HG03354 (cell line): ENCODE measurements around the gene ANKLE2.
A peak's percentile ranks its signal among the peaks of the same experiment; 100 is the strongest.
"Not testable (repeated sequence)": the region's sequence is repeated elsewhere in the genome, so short reads cannot be mapped to it uniquely, and the experiment has no call there.

Experiments used
- ATAC-seq: cut with Tn5 transposase; IDR thresholded peaks from one replicate; pipeline ENCODE4 v1.9.1; 2021; ENCODE audit warnings: mild to moderate bottlenecking; ENCODE audit not compliant: unreplicated experiment, poor library complexity, severe bottlenecking

ANKLE2 gene

GRCh38 chr12:132702640-132703039, 59.0 kb downstream of the ANKLE2 start:
- ATAC-seq, result no peak

DNA sequence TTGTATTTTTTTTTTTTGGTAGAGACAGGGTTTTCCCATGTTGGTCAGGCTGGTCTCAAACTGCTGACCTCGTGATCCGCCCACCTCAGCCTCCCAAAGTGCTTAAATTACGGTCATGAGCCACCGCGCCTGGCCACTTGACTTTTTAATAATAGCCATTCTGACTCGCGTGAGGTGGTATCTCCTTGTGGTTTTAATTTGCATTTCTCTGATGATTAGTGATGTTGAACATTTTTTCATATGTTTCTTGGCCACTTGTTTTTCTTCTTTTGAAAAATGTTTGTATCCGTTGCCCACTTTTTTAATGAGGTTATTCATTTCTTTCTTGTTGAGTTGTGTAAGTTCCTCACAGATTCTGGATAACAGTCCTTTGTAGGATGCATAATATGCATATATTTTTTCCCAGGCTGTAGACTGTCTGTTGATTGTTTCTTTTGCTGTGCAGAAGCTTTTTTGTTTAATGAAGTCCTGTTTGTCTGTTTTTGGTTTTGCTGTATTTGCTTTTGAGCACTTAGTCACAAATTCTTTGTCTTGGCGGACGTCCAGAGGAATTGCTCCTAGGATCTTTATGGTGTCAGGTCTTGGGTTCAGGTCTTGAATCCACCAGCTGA, 61.3 kb downstream of the ANKLE2 start:
- peak; percentile 58 for ATAC-seq

DNA sequence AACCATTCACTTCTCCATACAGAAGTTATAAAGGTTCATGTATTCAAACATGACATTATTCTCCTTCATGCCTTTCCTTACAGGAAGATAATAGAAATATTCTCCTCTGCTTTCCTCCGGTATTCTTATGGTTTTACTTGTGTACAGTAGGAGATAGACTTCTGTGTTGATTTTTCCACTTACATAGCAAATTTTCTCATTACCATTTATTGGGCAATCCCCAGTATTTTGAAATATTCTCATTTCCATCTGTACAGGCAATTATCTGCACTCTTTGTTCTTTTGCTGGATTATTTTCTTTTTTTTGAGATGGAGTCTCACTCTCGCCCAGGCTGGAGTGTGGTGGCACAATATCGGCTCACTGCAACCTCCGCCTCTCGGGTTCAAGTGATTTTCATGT, 63.3 kb downstream of the ANKLE2 start:
- no peak for ATAC-seq

GRCh38 chr12:132695431-132695830, 66.2 kb downstream of the ANKLE2 start:
- ATAC-seq, result no peak

GRCh38 chr12:132694888-132695287, 66.7 kb downstream of the ANKLE2 start:
- ATAC-seq, result not testable (repeated sequence)

GRCh38 chr12:132692030-132692429, 69.6 kb downstream of the ANKLE2 start:
- ATAC-seq, result not testable (repeated sequence)

DNA sequence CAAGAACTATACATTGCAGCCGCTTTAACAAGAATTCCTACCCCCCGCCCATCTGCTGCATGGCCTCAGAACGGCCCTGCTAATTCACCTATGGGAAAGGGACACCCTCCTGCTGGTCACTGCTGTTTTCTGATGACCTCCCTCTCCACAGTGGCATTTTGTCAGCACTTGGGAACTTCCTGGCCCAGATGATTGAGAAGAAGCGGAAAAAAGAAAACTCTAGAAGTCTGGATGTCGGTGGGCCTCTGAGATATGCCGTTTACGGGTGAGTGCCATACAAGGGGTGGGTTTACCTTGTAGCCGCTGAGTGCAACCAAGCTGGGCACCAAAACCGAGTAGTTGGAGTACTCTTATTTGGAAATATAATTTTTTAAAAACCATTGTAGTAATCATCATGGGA, 71.5 kb downstream of the ANKLE2 start:
- ATAC-seq, result no peak

DNA sequence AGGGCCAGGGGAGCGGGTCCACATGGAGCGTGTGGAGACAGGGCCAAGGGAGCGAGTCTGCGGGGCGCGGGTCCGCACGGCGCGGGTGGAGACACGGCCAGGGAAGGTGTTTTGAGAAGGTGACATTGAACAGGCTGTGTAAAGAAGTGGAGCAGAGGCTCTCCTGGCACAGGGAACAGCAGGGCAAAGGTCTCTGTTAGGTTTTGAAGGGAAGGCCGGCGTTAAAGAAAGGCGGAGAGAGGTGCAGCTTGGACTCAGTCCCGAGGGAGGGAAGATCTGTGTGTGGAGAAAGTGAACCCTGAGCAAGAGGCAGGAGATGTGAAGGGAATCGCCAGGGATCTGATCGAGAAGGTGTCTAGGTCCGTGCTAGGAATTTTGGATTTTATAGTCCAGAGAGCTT, 72.4 kb downstream of the ANKLE2 start:
- no peak for ATAC-seq

- ATAC-seq, result peak; percentile 95
These were observed 74.1 kb downstream of the ANKLE2 start, which contains the start of the genes POLE and PXMP2 for GRCh38 chr12:132687211-132688164. Gene POLE, minus strand, starts transcription at chr12:132687342. Its CDS starts 27 bp downstream, at chr12:132687315. Gene PXMP2, plus strand, starts transcription at chr12:132687587. Its CDS starts 84 bp downstream, at chr12:132687671.

- ATAC-seq, result peak; percentile 27
These were observed 74.8 kb downstream of the ANKLE2 start for GRCh38 chr12:132686825-132687210.

- ATAC-seq, result no peak
These were observed 76.2 kb downstream of the ANKLE2 start for GRCh38 chr12:132685400-132685799.

- no peak for ATAC-seq
These were observed 84.1 kb downstream of the ANKLE2 start for GRCh38 chr12:132677492-132677891.

DNA sequence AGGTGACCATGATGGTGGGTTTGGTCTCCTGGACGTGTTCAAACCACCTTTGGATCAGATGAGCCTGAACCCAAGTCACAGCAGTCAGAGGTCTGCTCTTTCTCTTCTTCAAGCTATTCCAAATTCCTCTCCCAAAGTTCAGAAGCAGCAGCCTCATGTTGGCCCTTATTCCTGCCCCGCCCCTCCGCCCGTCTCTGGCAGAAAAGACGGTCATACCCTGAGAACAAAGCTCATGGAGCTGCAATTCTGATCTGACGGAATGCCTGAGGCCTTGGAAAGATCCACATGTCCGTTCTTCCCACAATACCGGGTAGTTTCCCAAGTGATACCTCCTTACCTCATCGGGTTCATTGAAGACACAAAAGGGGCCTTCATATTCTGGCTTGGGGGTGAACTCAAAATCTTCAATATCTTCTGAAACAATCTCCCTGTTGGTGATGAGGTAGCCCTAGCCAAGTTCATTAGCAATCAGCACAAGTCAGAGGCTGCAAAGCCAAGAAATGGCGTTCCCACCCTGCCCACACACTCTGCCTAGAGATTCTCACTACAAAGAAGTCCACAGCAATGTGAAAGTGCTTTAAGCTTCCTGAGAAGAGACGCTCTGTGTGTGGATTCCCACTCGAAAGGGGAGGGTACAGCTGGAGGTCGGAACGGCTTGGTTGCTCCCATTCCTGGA, 85.7 kb downstream of the ANKLE2 start:
- no peak for ATAC-seq
